Calu3 (cell line): ENCODE data around the gene PRF1. TPM values are rescaled to one million over a fixed set of nuclear protein-coding genes. Genes with fewer than 3 reads are reported as not detected.

Experiments
- BruUV-seq: library from RNA; stranded (reverse); fragments of 400-500 nt; replicated peaks from 2 replicates; lab custom pipeline; 2021; lab: Mats Ljungman, UMichigan
- CTCF ChIA-PET: fragments of 300-600 bp; sonication (Branson Sonifier 250); formaldehyde crosslinking; loops from one replicate; lab custom pipeline; 2022; ENCODE audit warnings: antibody characterized with exemption; lab: Charles Lee
- DNase-seq: peaks from one replicate; pipeline ENCODE4 v3.0.0; 2022
- H3K27ac Mint-ChIP-seq: one replicate; pipeline ENCODE4 v1.8.0; 2022; ENCODE audit warnings: mixed read lengths; ENCODE audit not compliant: unreplicated experiment
- H3K27me3 Mint-ChIP-seq: one replicate; pipeline ENCODE4 v1.8.0; 2022; ENCODE audit warnings: mixed read lengths; ENCODE audit not compliant: unreplicated experiment
- H3K36me3 Mint-ChIP-seq: one replicate; pipeline ENCODE4 v1.8.0; 2022; ENCODE audit warnings: mild to moderate bottlenecking, moderate library complexity, mixed read lengths; ENCODE audit not compliant: insufficient read depth, unreplicated experiment
- H3K4me1 Mint-ChIP-seq: one replicate; pipeline ENCODE4 v1.8.0; 2022; ENCODE audit warnings: mild to moderate bottlenecking, low read depth, mixed read lengths; ENCODE audit not compliant: unreplicated experiment
- H3K4me3 Mint-ChIP-seq: one replicate; pipeline ENCODE4 v1.8.0; 2022; ENCODE audit warnings: mild to moderate bottlenecking, low read depth, moderate library complexity, mixed read lengths; ENCODE audit not compliant: unreplicated experiment
- H3K9me3 Mint-ChIP-seq: one replicate; pipeline ENCODE4 v1.8.0; 2022; ENCODE audit warnings: low read depth, mixed read lengths; ENCODE audit not compliant: unreplicated experiment
- intact Hi-C: fragments of 100-400 bp; cut with micrococcal nuclease; formaldehyde crosslinking; loops from one replicate; pipeline ENCODE4 v1.10.0; 2022; ENCODE audit not compliant: unreplicated experiment
- total RNA-seq: library from RNA; stranded (reverse); gene quantifications from 2 replicates; pipeline ENCODE4 v1.2.3, GENCODE V29; 2022
- TF ChIP-seq, protein P1 (sequence below): fragments of 200-600 bp; IDR thresholded peaks from one replicate; pipeline ENCODE4 v1.8.0; 2022; ENCODE audit warnings: antibody characterized with exemption; ENCODE audit not compliant: unreplicated experiment

Gene PRF1
- total RNA-seq, 1 experiment from 2014 or later = not detected

DNA sequence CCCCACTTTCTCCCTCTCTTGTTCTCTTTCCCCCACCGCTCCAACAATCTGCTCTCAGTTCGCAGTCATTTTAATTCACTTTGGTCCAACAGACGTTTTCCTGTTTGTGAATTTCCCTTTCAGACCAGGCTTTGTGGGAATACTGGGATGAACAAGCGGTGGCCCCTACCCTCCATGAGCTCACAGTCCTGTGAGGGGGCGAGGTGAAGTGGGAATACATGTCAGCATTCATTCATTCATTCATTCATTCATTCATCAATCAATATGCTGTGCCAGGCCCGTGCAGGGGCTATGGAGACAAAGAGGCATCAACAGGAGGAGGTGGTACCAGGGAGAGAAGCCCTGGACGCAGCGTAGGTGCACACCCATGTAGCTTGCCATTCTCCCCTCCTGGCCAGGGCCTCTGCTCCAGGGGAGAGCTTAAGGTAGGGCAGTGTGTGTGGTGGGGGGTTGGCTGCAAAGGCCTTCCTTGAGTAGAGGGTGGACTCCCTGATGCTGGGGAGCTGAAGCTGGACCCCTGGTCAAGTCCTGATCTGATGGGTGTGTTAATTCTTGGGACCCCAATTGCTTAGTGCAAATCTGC lies 16.1 kb downstream of the PRF1 start:
- CTCF ChIA-PET = interaction anchor here (0.9 kb wide), 1 partner anchor 11 kb away, joined by 3 read pairs; no protein-coding TSS in a partner anchor
- intact Hi-C loops = no loop called here
- Mint-ChIP-seq H3K27ac (no peak overlapping the region), H3K4me1 (no peaks in the 10 kb centered on the region), H3K9me3 (no peaks in the 10 kb centered on the region), H3K4me3 (no peak overlapping the region), H3K36me3 (no peaks in the 10 kb centered on the region), H3K27me3 (peaks cover 93% of the 10 kb centered on the region)
- no TSS peak for BruUV-seq
- TF ChIP-seq, protein P1, sequence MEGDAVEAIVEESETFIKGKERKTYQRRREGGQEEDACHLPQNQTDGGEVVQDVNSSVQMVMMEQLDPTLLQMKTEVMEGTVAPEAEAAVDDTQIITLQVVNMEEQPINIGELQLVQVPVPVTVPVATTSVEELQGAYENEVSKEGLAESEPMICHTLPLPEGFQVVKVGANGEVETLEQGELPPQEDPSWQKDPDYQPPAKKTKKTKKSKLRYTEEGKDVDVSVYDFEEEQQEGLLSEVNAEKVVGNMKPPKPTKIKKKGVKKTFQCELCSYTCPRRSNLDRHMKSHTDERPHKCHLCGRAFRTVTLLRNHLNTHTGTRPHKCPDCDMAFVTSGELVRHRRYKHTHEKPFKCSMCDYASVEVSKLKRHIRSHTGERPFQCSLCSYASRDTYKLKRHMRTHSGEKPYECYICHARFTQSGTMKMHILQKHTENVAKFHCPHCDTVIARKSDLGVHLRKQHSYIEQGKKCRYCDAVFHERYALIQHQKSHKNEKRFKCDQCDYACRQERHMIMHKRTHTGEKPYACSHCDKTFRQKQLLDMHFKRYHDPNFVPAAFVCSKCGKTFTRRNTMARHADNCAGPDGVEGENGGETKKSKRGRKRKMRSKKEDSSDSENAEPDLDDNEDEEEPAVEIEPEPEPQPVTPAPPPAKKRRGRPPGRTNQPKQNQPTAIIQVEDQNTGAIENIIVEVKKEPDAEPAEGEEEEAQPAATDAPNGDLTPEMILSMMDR = no peak
- no peak for DNase-seq

DNA sequence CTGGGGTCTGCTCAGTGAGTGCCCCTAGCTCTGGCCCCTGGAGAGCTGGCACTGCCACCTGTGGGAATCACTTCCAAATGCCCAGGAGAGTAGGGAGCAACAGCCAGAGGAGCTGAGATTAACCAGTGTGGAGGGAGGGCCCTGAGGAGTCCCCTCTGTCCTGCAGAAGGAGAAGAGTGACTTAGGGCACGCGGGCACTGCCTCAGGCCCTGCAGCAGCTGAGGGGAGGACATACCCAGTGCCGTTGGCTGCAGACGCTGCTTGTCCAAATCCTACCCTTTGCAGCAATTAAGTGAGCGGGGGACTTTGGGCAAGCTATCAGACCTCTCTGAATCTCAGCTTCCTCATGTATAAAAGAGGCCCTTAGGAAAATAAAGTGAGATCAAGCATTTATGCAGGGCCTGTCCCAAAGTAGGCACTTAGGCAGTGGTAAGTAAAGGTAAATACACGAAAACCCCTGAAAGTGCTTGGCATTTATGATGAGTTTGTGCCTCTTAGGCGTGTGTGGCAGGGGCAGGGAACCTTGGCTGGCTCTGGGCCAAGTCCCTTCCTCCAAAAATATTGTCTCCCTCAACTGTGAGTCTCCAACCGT lies 16.9 kb downstream of the PRF1 start:
- H3K4me1 Mint-ChIP-seq = no peaks in the 10 kb centered on the region
- peaks cover 85% of the 10 kb centered on the region for H3K27me3 Mint-ChIP-seq
- intact Hi-C loops = no loop called here
- no peaks in the 10 kb centered on the region for H3K9me3 Mint-ChIP-seq
- CTCF ChIA-PET = no interaction called here
- no TSS peak for BruUV-seq
- H3K27ac Mint-ChIP-seq = no peak overlapping the region
- DNase-seq = no peak
- TF ChIP-seq, protein P1 = no peak
- no peaks in the 10 kb centered on the region for H3K36me3 Mint-ChIP-seq
- H3K4me3 Mint-ChIP-seq = no peak overlapping the region

DNA sequence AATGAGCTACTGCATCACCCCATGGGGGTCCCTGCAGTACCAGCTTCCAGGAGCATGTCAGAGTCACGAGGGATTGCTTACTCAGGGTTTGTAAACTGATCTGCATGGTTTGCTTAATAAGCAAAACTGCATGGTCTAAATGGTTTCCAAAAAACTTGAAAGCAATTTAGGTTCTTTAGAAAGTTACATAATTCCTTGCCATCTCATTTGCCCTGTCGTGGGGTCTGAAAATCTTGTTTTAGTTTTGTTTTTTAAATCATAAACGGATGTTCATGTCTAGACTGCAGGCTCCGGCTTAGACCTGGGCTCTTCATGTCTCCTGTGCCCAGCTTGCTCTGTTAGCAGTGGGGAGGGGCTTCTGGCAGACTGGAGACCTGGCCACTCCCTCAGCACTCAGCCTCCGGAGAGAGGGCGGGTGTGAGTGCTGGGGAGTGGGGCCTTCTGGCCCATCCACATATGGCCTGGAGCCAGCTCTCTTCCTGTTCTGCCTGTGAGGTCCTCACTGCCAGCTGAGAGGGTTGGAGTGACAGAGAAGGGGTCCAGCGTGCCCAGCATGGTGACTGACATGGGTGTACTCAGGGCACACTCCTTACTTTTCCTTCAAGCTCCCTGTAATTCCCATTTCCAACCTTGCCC lies 17.5 kb downstream of the PRF1 start:
- H3K9me3 Mint-ChIP-seq = no peaks in the 10 kb centered on the region
- CTCF ChIA-PET = no interaction called here
- H3K4me1 Mint-ChIP-seq = peaks cover 4% of the 10 kb centered on the region
- intact Hi-C loops = no loop called here
- no peaks in the 10 kb centered on the region for H3K36me3 Mint-ChIP-seq
- no peak overlapping the region for H3K27ac Mint-ChIP-seq
- BruUV-seq = no TSS peak
- no peak overlapping the region for H3K4me3 Mint-ChIP-seq
- DNase-seq = no peak
- TF ChIP-seq, protein P1 = no peak
- peaks cover 79% of the 10 kb centered on the region for H3K27me3 Mint-ChIP-seq

DNA sequence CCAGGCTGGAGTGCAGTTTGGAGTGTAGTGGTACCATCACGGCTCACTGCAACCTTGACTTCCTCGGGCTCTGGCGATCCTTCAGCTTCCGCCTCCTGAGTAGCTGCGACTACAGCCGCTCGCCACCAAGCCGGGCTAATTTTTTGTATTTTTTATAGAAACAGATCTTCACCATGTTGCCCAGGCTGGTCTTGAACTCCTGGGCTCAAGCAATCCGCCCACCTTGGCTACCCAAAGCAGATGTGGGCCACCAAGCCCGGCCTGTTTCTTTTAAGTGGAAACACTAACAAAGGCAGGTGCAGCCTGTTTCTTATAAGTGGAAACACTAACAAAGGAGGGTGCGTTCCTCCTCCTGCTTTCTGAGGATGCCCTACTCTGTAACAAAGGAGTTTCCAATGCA lies 18.2 kb downstream of the PRF1 start:
- H3K4me3 Mint-ChIP-seq = no peak overlapping the region
- intact Hi-C loops = no loop called here
- no TSS peak for BruUV-seq
- H3K4me1 Mint-ChIP-seq = peaks cover 11% of the 10 kb centered on the region
- H3K27ac Mint-ChIP-seq = no peak overlapping the region
- CTCF ChIA-PET = no interaction called here
- peaks cover 5% of the 10 kb centered on the region for H3K36me3 Mint-ChIP-seq
- DNase-seq = no peak
- H3K9me3 Mint-ChIP-seq = no peaks in the 10 kb centered on the region
- TF ChIP-seq, protein P1 = no peak
- peaks cover 72% of the 10 kb centered on the region for H3K27me3 Mint-ChIP-seq
